Measurements from ENCODE around the gene NEK7.

Gene NEK7

GRCh38 chr1:198147216-198147615 lies 9.6 kb upstream of the NEK7 start:
- DNase-seq, result no peak

GRCh38 chr1:198150369-198150768 lies 6.4 kb upstream of the NEK7 start:
- no peak for DNase-seq

- DNase-seq, result no peak
Observed at GRCh38 chr1:198151688-198152087, 5.1 kb upstream of the NEK7 start.

- DNase-seq, result no peak
Observed at GRCh38 chr1:198153103-198153502, 3.7 kb upstream of the NEK7 start.

GRCh38 chr1:198153804-198154203 lies 3.0 kb upstream of the NEK7 start:
- no peak for DNase-seq

GRCh38 chr1:198155253-198155652 lies 1.5 kb upstream of the NEK7 start:
- no peak for DNase-seq

GRCh38 chr1:198156111-198156744 lies 570 bp upstream of the NEK7 start:
- DNase-seq, result peak; percentile 59 to 73

- peak; percentile 74 to 78 for DNase-seq
Observed at GRCh38 chr1:198157241-198157846, 546 bp downstream of the NEK7 start.

- no peak for DNase-seq
Observed at GRCh38 chr1:198157847-198158725, 1.3 kb downstream of the NEK7 start.

- DNase-seq, result peak; percentile 81 to 82
Observed at GRCh38 chr1:198158735-198159589, 2.2 kb downstream of the NEK7 start.

GRCh38 chr1:198160222-198160621 lies 3.4 kb downstream of the NEK7 start:
- no peak for DNase-seq

GRCh38 chr1:198160946-198161614 lies 4.3 kb downstream of the NEK7 start:
- no peak for DNase-seq

- no peak for DNase-seq
Observed at GRCh38 chr1:198161718-198162090, 4.9 kb downstream of the NEK7 start.

GRCh38 chr1:198162091-198162767 lies 5.4 kb downstream of the NEK7 start:
- DNase-seq, result no peak

- DNase-seq, result no peak
Observed at GRCh38 chr1:198165927-198166647, 9.3 kb downstream of the NEK7 start.

- DNase-seq, result no peak
Observed at GRCh38 chr1:198166900-198167299, 10.1 kb downstream of the NEK7 start.

GRCh38 chr1:198167436-198167934 lies 10.7 kb downstream of the NEK7 start:
- DNase-seq, result peak; percentile 50 to 59

- DNase-seq, result no peak
Observed at GRCh38 chr1:198168227-198168626, 11.4 kb downstream of the NEK7 start.

- DNase-seq, result no peak
Observed at GRCh38 chr1:198169672-198170071, 12.9 kb downstream of the NEK7 start.

GRCh38 chr1:198171667-198172540 lies 15.1 kb downstream of the NEK7 start:
- no peak for DNase-seq

All from activated CD4-positive, alpha-beta T cell treated with anti-CD3 and anti-CD28 coated beads for 4 hours (primary cell).